Testis (tissue), 2 donors: ENCODE data around the gene TRIM8.

Experiments used
- CTCF ChIP-seq, 3 experiments: fragments of 450-650 bp in 2 of 3; fragments of 200-600 bp in 1 of 3; sonication (generic) in 1 of 3; IDR thresholded peaks; one replicate each; pipeline ENCODE4 v1.5.1; 2016 to 2019; ENCODE audit warnings: antibody characterized with exemption in 3 of 3, mild to moderate bottlenecking in 2 of 3, moderate library complexity in 1 of 3
- POLR2A ChIP-seq: fragments of 450-650 bp; IDR thresholded peaks from one replicate; pipeline ENCODE4 v1.6.1; 2017; ENCODE audit warnings: antibody characterized with exemption, mild to moderate bottlenecking, moderate library complexity

GRCh38 chr10:102665904-102666509 is 21.7 kb downstream of the TRIM8 start:
- TF ChIP-seq CTCF (IDR thresholded peaks at IDR 0.05) (no peak), POLR2A (no peak)
